Ishikawa (cell line): ENCODE data around the gene SDK1.

Experiments
- CEBPB ChIP-seq: IDR thresholded peaks from 2 replicates; pipeline ENCODE4 v1.6.1; 2012
- CREB1 ChIP-seq: IDR thresholded peaks from 2 replicates; pipeline ENCODE4 v1.6.1; 2012; ENCODE audit warnings: low read depth
- EGR1 ChIP-seq: IDR thresholded peaks from 2 replicates; pipeline ENCODE4 v1.6.1; 2012
- EP300 ChIP-seq: IDR thresholded peaks from 2 replicates; pipeline ENCODE4 v1.6.1; 2012; ENCODE audit warnings: borderline replicate concordance
- FOXM1 ChIP-seq: IDR thresholded peaks from 2 replicates; pipeline ENCODE4 v1.6.1; 2012; ENCODE audit warnings: low read depth, borderline replicate concordance
- MAX ChIP-seq: IDR thresholded peaks from 2 replicates; pipeline ENCODE4 v1.6.1; 2012
- NFIC ChIP-seq: IDR thresholded peaks from 2 replicates; pipeline ENCODE4 v1.6.1; 2012
- RAD21 ChIP-seq: IDR thresholded peaks from 2 replicates; pipeline ENCODE4 v1.6.1; 2012; ENCODE audit warnings: low read depth
- REST ChIP-seq: IDR thresholded peaks from 2 replicates; pipeline ENCODE4 v1.6.1; 2012; ENCODE audit warnings: low read depth, mild to moderate bottlenecking
- TAF1 ChIP-seq: IDR thresholded peaks from 2 replicates; pipeline ENCODE4 v1.6.1; 2012; ENCODE audit warnings: low read depth, mild to moderate bottlenecking
- TCF12 ChIP-seq: IDR thresholded peaks from 2 replicates; pipeline ENCODE4 v1.6.1; 2012; ENCODE audit warnings: low read depth
- TEAD4 ChIP-seq: IDR thresholded peaks from 2 replicates; pipeline ENCODE4 v1.6.1; 2012
- USF1 ChIP-seq: IDR thresholded peaks from 2 replicates; pipeline ENCODE4 v1.6.1; 2012
- YY1 ChIP-seq: IDR thresholded peaks from 2 replicates; pipeline ENCODE4 v1.6.1; 2012; ENCODE audit warnings: low read depth
- ZBTB7A ChIP-seq: IDR thresholded peaks from 2 replicates; pipeline ENCODE4 v1.6.1; 2012; ENCODE audit warnings: low read depth

The SDK1 gene

GRCh38 chr7:3280946-3281656 is 20.0 kb upstream of the SDK1 start:
- TF ChIP-seq TCF12 = no peak

- TF ChIP-seq YY1 = no peak
- no peak for TF ChIP-seq USF1
- no peak for TF ChIP-seq TEAD4
- TF ChIP-seq RAD21 = no peak
- no peak for TF ChIP-seq ZBTB7A
- TF ChIP-seq EP300 = no peak
- no peak for TF ChIP-seq FOXM1
- TF ChIP-seq CREB1 = no peak
- no peak for TF ChIP-seq MAX
- no peak for TF ChIP-seq REST
- no peak for TF ChIP-seq EGR1
- no peak for TF ChIP-seq TAF1
Measured at GRCh38 chr7:3282457-3282856, 18.6 kb upstream of the SDK1 start.

GRCh38 chr7:3283130-3283704 is 17.8 kb upstream of the SDK1 start:
- TF ChIP-seq ZBTB7A = no peak
- no peak for TF ChIP-seq RAD21
- no peak for TF ChIP-seq CEBPB
- no peak for TF ChIP-seq NFIC
- TF ChIP-seq REST = no peak
- no peak for TF ChIP-seq USF1
- TF ChIP-seq YY1 = no peak
- TF ChIP-seq CREB1 = no peak
- TF ChIP-seq TAF1 = no peak
- no peak for TF ChIP-seq MAX
- no peak for TF ChIP-seq EP300
- TF ChIP-seq EGR1 = no peak
- TF ChIP-seq TEAD4 = no peak
- no peak for TF ChIP-seq FOXM1
- TF ChIP-seq TCF12 = no peak

- TF ChIP-seq TEAD4 = no peak
Measured at GRCh38 chr7:3285652-3286051, 15.4 kb upstream of the SDK1 start.

GRCh38 chr7:3289996-3290395 is 11.1 kb upstream of the SDK1 start:
- TF ChIP-seq CREB1 = no peak
- no peak for TF ChIP-seq USF1
- TF ChIP-seq YY1 = no peak
- TF ChIP-seq TAF1 = no peak
- TF ChIP-seq TEAD4 = no peak
- no peak for TF ChIP-seq MAX
- TF ChIP-seq EGR1 = no peak
- no peak for TF ChIP-seq FOXM1
- no peak for TF ChIP-seq EP300
- no peak for TF ChIP-seq REST
- TF ChIP-seq CEBPB = no peak
- no peak for TF ChIP-seq ZBTB7A
- TF ChIP-seq NFIC = no peak
- no peak for TF ChIP-seq RAD21
- TF ChIP-seq TCF12 = no peak
